Amniotic stem cell (primary cell): ENCODE data around the gene DNAJB8.
A peak's percentile ranks its signal among the peaks of the same experiment; 100 is the strongest.

Experiments
- DNase-seq: peaks from one replicate; lab custom pipeline; 2025; lab: John Stamatoyannopoulos, UW

DNAJB8 gene

GRCh38 chr3:128493570-128494366, 27.1 kb upstream of the DNAJB8 start:
- DNase-seq: no peak

GRCh38 chr3:128492671-128493569, 26.2 kb upstream of the DNAJB8 start, which contains the start of gene GATA2:
TSS of gene GATA2 (minus strand) at chr3:128493201. CDS start at chr3:128487031, 6,170 bp downstream.
- no peak for DNase-seq

- no peak for DNase-seq
Measured at GRCh38 chr3:128491941-128492670, 25.4 kb upstream of the DNAJB8 start.

GRCh38 chr3:128491691-128491940, 24.9 kb upstream of the DNAJB8 start:
- no peak for DNase-seq

GRCh38 chr3:128490915-128491690, 24.4 kb upstream of the DNAJB8 start:
- no peak for DNase-seq

- DNase-seq: no peak
Measured at GRCh38 chr3:128490650-128490914, 23.9 kb upstream of the DNAJB8 start.

- peak; percentile 25 for DNase-seq
Measured at GRCh38 chr3:128489927-128490649, 23.4 kb upstream of the DNAJB8 start.

- no peak for DNase-seq
Measured at GRCh38 chr3:128489674-128489926, 22.9 kb upstream of the DNAJB8 start.

- no peak for DNase-seq
Measured at GRCh38 chr3:128488991-128489673, 22.4 kb upstream of the DNAJB8 start.

GRCh38 chr3:128488636-128488990, 21.9 kb upstream of the DNAJB8 start:
- DNase-seq: no peak

GRCh38 chr3:128487813-128488635, 21.3 kb upstream of the DNAJB8 start:
- DNase-seq: peak; percentile 94

- no peak for DNase-seq
Measured at GRCh38 chr3:128487538-128487812, 20.8 kb upstream of the DNAJB8 start.

GRCh38 chr3:128486681-128487537, 20.2 kb upstream of the DNAJB8 start:
- no peak for DNase-seq

GRCh38 chr3:128486205-128486628, 19.5 kb upstream of the DNAJB8 start:
- no peak for DNase-seq

- no peak for DNase-seq
Measured at GRCh38 chr3:128485282-128486204, 18.9 kb upstream of the DNAJB8 start.

- no peak for DNase-seq
Measured at GRCh38 chr3:128484404-128485281, 18.0 kb upstream of the DNAJB8 start.

- DNase-seq: no peak
Measured at GRCh38 chr3:128483657-128484403, 17.1 kb upstream of the DNAJB8 start.
